Measurements from ENCODE around the gene CD27.

The CD27 gene

DNA sequence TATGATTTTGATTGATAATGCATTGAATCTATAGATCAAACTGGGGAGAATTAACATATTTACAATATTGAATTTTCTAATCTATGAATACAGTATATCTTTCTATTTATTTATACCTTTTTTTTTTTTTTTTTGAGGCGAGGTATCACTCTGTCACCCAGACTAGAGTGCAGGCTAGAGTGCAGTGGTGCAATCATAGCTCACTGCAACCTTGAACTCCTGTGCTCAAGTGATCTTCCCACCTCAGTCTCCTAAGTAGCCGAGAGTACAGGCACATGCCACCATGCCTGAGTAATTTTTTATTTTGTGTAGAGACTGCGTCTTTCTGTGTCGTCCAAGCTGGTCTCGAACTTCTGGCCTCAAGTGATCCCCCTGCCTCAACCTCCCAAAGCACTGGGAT lies 40.4 kb upstream of the CD27 start:
- DNase-seq: no peak
- no peak overlapping the region for H3K27ac ChIP-seq (ENCODE audit: low read length)
- TF ChIP-seq, protein P1, sequence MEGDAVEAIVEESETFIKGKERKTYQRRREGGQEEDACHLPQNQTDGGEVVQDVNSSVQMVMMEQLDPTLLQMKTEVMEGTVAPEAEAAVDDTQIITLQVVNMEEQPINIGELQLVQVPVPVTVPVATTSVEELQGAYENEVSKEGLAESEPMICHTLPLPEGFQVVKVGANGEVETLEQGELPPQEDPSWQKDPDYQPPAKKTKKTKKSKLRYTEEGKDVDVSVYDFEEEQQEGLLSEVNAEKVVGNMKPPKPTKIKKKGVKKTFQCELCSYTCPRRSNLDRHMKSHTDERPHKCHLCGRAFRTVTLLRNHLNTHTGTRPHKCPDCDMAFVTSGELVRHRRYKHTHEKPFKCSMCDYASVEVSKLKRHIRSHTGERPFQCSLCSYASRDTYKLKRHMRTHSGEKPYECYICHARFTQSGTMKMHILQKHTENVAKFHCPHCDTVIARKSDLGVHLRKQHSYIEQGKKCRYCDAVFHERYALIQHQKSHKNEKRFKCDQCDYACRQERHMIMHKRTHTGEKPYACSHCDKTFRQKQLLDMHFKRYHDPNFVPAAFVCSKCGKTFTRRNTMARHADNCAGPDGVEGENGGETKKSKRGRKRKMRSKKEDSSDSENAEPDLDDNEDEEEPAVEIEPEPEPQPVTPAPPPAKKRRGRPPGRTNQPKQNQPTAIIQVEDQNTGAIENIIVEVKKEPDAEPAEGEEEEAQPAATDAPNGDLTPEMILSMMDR (IDR thresholded peaks at IDR 0.05; ENCODE audit: low read length): no peak
- TF ChIP-seq EZH2phosphoT487 (IDR thresholded peaks at IDR 0.05; ENCODE audit: low read length) (no peak), EZH2 (optimal IDR thresholded peaks at IDR 0.05; ENCODE audit: low read depth, low read length) (no peak)

DNA sequence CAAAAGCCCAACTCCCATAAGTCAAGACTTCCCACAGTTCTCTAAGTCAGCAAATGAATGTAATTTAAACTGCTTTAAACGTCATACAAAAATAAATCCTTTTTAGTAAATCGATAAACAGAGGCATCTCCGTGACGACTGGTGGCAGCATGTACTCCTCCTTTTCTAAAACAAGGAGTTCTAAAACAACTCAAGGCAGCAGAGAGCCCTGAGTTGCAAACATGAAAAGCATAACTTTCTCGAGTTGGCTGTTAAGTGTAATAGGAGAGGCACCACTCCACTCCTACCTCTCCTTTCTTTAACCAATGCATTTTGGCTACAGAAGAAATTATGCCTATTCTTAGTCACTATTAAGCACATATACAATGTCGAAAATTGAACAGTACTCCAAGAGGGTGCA lies 38.8 kb upstream of the CD27 start:
- Histone ChIP-seq H3K9ac (ENCODE audit: low read length) (no peak overlapping the region), H3K27ac (ENCODE audit: low read length) (no peak overlapping the region), H3K4me1 (ENCODE audit: low read length) (no peaks in the 10 kb centered on the region), H3F3A (ENCODE audit: insufficient read depth, low read length) (no peaks in the 10 kb centered on the region), H2AFZ (ENCODE audit: low read length) (no peak overlapping the region), H3K27me3 (replicated peaks; ENCODE audit: insufficient read depth, low read length) (no peaks in the 10 kb centered on the region), H3K4me2 (ENCODE audit: low read depth, low read length) (no peak overlapping the region), H3K9me3 (replicated peaks; ENCODE audit: insufficient read depth, low read length) (no peaks in the 10 kb centered on the region), H3K4me3 (ENCODE audit: low read length) (no peak overlapping the region), H3K36me3 (replicated peaks; ENCODE audit: insufficient read depth, low read length) (no peaks in the 10 kb centered on the region), H3K79me2 (ENCODE audit: low read length) (no peaks in the 10 kb centered on the region), H3K9me2 (replicated peaks; ENCODE audit: insufficient read depth, low read length) (no peaks in the 10 kb centered on the region), H4K20me1 (ENCODE audit: insufficient read depth, low read length) (no peaks in the 10 kb centered on the region)
- DNase-seq: no peak
- no peak for TF ChIP-seq EZH2phosphoT487 (IDR thresholded peaks at IDR 0.05; ENCODE audit: low read length)
- TF ChIP-seq, protein P1 (IDR thresholded peaks at IDR 0.05; ENCODE audit: low read length): no peak
- TF ChIP-seq EZH2 (optimal IDR thresholded peaks at IDR 0.05; ENCODE audit: low read depth, low read length): no peak

More for the DNA sequence above, 40.4 kb upstream of the CD27 start:
- H3K9ac ChIP-seq (ENCODE audit: low read length): no peak overlapping the region
- no peak overlapping the region for H3K4me2 ChIP-seq (ENCODE audit: low read depth, low read length)
- H3K9me3 ChIP-seq (replicated peaks; ENCODE audit: insufficient read depth, low read length): no peaks in the 10 kb centered on the region
- H3K36me3 ChIP-seq (replicated peaks; ENCODE audit: insufficient read depth, low read length): no peaks in the 10 kb centered on the region
- H3K79me2 ChIP-seq (ENCODE audit: low read length): no peaks in the 10 kb centered on the region
- H2AFZ ChIP-seq (ENCODE audit: low read length): no peak overlapping the region
- H3K4me3 ChIP-seq (ENCODE audit: low read length): no peak overlapping the region
- H4K20me1 ChIP-seq (ENCODE audit: insufficient read depth, low read length): no peaks in the 10 kb centered on the region
- H3K27me3 ChIP-seq (replicated peaks; ENCODE audit: insufficient read depth, low read length): no peaks in the 10 kb centered on the region
- H3F3A ChIP-seq (ENCODE audit: insufficient read depth, low read length): no peaks in the 10 kb centered on the region
- no peaks in the 10 kb centered on the region for H3K9me2 ChIP-seq (replicated peaks; ENCODE audit: insufficient read depth, low read length)
- H3K4me1 ChIP-seq (ENCODE audit: low read length): no peaks in the 10 kb centered on the region

DNA sequence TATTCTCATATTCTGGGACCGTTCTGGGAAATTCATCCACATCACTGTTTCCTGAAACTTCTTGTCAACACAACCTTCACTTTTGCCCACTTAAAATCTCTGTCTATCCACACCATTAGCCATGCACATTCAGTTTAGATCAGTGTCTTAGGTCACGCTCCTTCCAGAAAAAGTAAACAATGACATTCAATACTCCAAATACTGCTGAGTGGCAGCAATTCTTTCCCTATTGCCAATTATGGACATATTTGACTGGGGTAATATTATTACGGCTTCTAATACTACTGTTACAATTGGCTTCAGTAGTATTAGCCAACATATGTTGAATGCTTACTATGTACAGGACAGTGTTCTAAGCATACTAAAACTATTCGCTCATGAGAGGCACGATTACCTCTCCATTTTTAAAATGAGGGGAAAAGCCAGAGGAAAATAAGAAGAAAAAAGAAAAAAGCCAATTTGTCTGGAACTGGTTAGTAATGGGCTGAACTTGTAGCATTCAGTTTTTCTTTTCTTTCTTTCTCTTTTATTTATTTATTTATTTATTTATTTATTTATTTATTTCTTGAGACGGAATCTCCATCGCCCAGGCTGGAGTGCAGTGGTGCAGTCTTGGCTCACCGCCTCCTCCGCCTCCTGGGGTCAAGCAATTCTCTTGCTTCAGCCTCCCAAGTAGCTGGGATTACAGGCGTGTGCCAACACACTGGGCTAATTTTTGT lies 37.4 kb upstream of the CD27 start:
- no peak for DNase-seq
- Histone ChIP-seq H2AFZ (ENCODE audit: low read length) (no peak overlapping the region), H3K27me3 (replicated peaks; ENCODE audit: insufficient read depth, low read length) (no peaks in the 10 kb centered on the region), H4K20me1 (ENCODE audit: insufficient read depth, low read length) (no peaks in the 10 kb centered on the region), H3F3A (ENCODE audit: insufficient read depth, low read length) (no peaks in the 10 kb centered on the region), H3K9me2 (replicated peaks; ENCODE audit: insufficient read depth, low read length) (no peaks in the 10 kb centered on the region), H3K27ac (ENCODE audit: low read length) (no peak overlapping the region), H3K79me2 (ENCODE audit: low read length) (no peaks in the 10 kb centered on the region), H3K9ac (ENCODE audit: low read length) (no peak overlapping the region), H3K4me3 (ENCODE audit: low read length) (no peak overlapping the region), H3K36me3 (replicated peaks; ENCODE audit: insufficient read depth, low read length) (no peaks in the 10 kb centered on the region), H3K4me2 (ENCODE audit: low read depth, low read length) (no peak overlapping the region), H3K4me1 (ENCODE audit: low read length) (no peaks in the 10 kb centered on the region), H3K9me3 (replicated peaks; ENCODE audit: insufficient read depth, low read length) (no peaks in the 10 kb centered on the region)
- TF ChIP-seq, protein P1 (IDR thresholded peaks at IDR 0.05; ENCODE audit: low read length): no peak
- no peak for TF ChIP-seq EZH2 (optimal IDR thresholded peaks at IDR 0.05; ENCODE audit: low read depth, low read length)
- TF ChIP-seq EZH2phosphoT487 (IDR thresholded peaks at IDR 0.05; ENCODE audit: low read length): no peak
